A673 (cell line): ENCODE results near the gene KRTAP5-1.

ENCODE experiments used
- EZH2 ChIP-seq: fragments of 200-600 bp; sonication (generic); IDR thresholded peaks from 2 replicates; pipeline ENCODE4 v1.6.1; 2017; ENCODE audit warnings: borderline replicate concordance, low read depth, mild to moderate bottlenecking, mixed read lengths, antibody characterized with exemption, low read length; ENCODE audit not compliant: poor library complexity, severe bottlenecking
- TF ChIP-seq, protein P1 (sequence below): fragments of 300-800, 200-600 bp; sonication (generic); conservative IDR thresholded peaks from 2 replicates; pipeline ENCODE4 v1.5.1; 2017; ENCODE audit warnings: low read depth, mild to moderate bottlenecking, antibody characterized with exemption, low read length, moderate library complexity, mixed read lengths

GRCh38 chr11:1557904-1558774 is 26.9 kb downstream of the KRTAP5-1 start:
- TF ChIP-seq, protein P1, sequence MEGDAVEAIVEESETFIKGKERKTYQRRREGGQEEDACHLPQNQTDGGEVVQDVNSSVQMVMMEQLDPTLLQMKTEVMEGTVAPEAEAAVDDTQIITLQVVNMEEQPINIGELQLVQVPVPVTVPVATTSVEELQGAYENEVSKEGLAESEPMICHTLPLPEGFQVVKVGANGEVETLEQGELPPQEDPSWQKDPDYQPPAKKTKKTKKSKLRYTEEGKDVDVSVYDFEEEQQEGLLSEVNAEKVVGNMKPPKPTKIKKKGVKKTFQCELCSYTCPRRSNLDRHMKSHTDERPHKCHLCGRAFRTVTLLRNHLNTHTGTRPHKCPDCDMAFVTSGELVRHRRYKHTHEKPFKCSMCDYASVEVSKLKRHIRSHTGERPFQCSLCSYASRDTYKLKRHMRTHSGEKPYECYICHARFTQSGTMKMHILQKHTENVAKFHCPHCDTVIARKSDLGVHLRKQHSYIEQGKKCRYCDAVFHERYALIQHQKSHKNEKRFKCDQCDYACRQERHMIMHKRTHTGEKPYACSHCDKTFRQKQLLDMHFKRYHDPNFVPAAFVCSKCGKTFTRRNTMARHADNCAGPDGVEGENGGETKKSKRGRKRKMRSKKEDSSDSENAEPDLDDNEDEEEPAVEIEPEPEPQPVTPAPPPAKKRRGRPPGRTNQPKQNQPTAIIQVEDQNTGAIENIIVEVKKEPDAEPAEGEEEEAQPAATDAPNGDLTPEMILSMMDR, result no peak
- TF ChIP-seq EZH2, result no peak
